AG20443 (cell line): ENCODE measurements around the gene C20orf202.
A peak's percentile ranks its signal among the peaks of the same experiment; 100 is the strongest.
"Not testable (repeated sequence)": the region's sequence is repeated elsewhere in the genome, so short reads cannot be mapped to it uniquely, and the experiment has no call there.

ENCODE experiments used
- DNase-seq: peaks from one replicate; pipeline ENCODE4 v3.0.0; 2012; ENCODE audit warnings: low spot score, mixed read lengths

C20orf202 gene

DNA sequence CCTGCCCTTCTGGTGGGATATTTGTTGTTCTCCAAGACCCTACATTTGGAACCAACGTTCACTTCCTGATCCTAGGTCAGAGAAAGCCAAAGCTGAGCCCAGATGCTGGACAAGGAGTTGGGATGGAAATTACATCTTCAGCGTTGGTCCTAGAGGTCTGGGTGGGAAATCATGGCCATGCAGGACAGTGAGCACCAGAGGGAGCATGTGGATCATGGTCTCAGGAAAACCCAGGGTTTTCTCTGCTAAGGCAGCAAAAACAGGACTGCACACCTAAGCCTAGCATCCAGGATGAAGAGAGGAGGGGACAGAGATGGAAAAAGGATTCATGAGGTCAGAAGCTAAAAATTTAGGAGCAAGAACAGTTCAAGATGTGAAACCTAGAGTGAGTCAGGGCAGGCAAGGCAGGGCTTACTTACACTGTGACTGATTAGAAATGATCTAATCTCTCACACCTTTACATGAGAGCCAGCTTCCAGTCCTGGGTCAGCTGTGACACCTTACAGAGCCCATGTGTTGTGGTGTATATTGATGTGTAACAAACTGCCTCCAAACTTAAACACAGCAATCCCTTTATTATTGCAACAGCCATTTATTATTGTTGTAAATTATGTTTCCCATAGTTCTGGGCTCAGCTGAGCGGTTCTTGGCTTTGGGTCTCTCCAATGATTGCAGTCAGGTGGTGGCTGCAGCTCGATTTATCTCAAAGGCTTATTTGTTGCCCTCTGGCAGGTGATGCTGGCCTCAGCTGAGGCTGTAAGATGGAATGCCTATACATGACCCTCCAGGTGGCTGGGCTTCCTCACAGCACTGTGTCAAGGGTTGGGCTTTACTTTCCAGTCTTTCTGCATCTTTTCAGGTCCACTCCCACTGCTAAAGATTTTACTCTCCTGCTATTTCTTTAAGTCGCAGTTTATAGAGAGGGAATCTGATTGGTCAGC, 6.5 kb downstream of the C20orf202 start:
- DNase-seq, result peak; percentile 32

DNA sequence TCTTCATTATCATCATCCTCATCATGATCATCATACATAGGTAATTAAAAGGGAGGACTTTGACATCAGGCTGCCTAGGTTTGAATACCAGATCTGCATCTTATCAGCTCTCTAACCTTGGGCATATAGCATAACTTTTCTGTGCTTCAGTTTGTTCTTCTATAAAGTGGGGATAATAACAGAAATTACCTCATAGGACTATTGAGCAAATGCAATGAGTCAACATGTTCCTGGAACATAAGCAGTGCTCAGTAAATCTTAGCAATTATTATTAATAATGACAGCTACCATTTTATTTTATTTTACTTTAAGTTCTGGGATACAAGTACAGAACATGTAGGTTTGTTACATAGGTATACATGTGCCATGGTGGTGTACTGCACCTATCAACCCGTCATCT, 7.2 kb downstream of the C20orf202 start:
- DNase-seq, result no peak

DNA sequence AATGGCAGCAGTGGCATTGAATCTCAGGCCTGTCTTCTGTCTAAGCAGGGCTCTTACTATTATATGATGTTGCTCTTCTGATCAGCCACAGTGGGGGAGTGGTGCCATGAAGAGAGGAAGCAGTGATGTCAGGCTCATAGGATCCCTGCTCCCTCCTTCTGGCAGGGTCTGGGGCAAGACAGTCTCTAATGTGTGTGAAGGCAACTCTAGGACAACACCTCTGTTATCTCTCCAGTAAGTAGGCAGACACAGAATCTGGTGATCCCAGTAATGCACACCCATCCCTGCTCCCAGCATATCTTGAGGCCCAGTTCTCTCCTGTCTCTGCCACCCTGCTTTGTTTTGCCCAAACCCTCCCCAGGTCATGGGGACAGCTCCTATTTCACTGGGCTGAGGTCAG, 8.8 kb downstream of the C20orf202 start:
- no peak for DNase-seq

DNA sequence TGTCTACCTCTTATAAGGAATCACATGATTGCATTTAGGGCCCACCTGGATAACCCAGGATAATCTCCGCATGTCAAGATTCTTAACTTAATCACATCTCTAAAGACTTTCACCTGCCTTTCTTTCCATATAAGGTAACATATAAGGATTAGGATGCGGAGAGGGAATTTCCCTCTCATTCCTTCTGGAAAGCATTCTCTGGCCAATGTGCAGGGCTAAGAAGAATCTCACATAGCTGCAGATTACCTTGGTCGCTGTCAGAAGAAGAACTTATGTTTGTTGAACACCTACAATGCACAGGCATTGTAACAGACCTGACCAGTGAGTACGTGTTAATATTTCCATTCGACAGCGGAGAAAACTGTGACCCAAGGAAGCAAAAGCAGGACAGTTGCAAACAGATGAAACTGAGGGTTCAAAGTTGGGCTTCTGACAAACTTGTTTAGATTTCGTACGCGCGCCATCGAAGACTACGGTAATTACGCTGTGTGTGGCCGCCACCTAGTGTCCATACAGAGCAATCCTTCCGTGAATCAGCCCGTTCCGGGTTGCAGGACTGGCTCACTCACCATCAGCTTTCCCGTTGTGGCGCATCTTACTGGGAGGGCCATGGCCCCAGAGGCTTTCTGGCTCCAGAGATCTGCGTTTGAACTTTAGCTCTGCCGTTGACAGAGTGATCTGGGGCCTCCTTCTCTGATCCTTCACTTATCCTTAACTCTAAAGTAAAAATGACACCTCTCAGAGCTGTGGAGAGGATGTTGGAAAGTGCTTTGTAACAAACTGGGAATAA, 9.5 kb downstream of the C20orf202 start:
- DNase-seq, result peak; percentile 86

DNA sequence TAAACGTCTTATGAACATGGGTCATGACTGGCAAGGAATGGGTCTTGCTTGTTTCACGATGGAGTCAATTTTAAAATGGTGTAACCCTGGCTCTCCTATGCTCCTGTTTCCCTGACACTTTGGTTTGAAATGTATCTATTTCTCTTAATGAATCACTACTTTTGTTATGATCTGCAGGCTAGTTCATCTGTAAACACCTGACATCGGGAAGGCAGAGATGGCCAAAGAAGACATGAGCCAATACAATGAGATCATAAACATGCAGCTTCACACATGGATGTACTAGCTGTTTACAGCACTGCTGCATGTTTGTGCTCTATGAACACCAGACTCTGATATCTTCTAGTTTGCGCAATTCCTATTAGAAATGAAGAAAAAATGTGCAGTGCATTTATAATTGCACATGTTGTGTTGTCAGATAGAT, 11.6 kb downstream of the C20orf202 start:
- DNase-seq, result no peak

DNA sequence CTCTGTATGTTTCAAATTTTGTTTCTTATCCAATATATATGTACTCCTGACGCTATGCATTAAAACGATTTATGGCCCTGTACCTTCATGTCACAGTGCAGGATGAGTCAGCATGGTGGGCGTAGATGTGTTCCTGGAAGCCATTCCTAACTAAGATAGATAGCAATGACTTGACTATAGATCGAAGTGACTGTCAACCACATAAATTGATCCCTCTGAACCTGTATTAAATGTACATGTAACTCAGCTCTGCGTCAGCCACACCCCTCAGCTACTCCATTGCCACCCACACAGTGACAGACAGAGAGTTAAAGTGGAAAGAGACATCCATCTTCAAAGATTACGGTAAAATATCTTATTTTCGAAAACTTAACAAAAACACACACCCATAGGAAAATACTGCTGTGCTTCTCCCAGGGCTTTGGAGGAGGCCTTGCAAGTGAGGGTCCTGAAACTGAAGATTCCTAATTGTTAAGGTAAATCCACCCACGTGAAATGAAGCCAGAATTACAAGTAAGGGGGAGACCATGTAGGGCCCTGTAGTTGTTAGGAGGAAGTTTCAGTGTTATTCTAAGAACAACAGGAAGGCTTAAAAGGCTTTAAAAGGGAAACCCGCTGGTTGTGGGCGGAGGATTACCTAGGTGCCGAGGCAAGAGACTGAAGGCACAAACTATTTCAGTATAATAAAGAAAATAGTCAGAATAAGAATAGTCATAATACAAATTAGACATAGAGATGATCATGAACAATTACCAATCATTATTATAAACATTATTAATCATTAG, 12.3 kb downstream of the C20orf202 start:
- no peak for DNase-seq

DNA sequence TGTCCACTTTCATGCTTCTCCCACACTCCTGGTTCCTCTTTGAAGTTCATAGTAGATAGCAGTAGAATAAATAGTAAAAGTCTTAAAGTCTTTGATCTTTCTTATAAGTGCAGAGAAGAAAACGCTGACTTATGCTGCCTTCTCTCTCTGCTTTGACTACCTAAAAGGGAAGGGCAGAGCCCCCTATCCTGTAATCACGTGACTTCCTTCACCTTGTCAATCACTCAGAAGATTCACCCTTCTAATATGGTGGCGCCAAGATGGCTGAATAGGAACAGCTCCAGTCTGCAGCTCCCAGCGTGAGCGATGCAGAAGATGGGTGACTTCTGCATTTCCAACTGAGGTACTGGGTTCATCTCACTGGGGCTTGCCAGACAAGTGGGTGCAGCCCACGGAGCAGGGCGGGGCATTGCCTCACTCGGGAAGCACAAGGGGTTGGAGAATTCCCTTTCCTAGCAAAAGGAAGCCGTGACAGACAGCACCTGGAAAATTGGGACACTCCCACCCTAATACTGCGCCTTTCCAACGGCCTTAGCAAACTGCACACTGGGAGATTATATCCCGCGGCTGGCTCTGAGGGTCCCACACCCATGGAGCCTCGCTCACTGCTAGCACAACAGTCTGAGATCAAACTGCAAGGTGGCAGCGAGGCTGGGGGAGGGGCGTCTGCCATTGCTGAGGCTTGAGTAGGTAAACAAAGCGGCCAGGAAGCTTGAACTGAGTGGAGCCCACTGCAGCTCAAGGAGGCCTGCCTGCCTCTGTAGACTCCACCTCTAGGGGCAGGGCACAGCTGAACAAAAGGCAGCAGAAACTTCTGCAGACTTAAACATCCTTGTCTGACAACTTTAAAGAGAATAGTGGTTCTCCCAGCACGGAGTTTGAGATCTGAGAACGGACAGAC, 13.5 kb downstream of the C20orf202 start:
- not testable (repeated sequence) for DNase-seq

DNA sequence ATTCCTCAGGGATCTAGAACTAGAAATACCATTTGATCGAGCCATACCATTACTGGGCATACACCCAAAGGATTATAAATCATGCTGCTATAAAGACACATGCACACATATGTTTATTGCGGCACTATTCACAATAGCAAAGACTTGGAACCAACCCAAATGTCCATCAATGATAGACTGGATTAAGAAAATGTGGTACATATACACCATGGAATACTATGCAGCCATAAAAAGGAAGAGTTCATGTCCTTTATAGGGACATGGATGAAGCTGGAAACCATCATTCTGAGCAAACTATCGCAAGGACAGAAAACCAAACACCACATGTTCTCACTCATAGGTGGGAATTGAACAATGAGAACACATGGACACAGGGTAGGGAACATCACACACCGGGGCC, 19.5 kb downstream of the C20orf202 start:
- not testable (repeated sequence) for DNase-seq

DNA sequence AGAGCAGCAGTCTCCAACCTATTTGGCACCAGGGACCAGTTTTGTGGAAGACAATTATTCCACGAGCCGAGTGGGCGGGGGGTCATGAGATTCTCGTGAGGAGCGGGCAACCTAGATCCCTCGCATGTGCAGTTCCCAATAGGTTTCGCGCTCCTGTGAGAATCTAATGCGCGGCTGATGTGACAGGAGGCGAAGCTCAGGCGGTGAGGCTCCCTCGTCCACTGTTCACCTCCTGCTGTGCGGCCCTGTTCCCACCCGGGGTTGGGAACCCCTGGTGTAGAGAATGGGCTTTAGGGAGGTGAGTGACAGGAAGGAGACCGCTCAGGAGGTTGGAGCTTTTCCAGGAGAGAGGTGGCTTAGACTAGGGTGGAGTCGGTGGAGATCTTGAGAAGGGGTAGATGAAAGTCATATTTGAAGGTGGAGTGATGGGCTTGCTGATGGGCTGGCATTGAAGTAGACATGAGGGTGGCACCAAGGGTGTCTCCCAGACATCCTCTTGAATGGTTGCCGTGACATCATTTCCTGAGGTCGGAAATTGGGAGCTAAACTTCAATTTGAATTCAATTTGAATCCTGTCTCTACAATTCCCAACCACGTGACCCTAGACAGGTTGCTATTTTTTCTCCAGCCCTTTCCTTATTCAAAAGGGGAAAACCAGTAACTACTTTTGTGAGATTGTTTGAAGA, 21.1 kb downstream of the C20orf202 start:
- no peak for DNase-seq

DNA sequence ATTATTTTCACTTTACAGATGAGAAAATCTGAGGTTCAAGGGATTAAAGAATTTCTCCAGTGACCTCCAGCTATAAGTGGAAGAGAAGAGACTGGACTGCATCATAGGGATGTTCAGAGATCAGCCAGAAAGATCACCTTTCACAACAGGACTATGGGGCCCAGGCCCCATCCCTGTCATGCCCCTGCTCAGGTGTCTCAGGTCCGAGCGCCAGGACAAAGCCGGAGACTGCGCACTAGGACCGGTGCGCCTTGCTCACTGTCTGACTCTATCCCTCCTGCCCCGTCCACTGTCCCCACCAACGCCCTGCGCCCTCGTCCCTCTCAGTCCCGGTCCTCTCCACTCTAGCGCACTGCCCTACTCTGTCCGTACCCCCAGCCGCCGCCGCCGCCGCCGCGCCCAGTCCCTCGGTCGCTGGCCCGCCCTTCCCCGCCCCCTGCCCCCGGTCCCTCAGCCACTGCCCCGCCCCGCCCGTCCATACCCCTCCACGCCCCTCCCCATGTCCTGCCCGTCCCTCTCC, 22.1 kb downstream of the C20orf202 start:
- DNase-seq, result no peak

DNA sequence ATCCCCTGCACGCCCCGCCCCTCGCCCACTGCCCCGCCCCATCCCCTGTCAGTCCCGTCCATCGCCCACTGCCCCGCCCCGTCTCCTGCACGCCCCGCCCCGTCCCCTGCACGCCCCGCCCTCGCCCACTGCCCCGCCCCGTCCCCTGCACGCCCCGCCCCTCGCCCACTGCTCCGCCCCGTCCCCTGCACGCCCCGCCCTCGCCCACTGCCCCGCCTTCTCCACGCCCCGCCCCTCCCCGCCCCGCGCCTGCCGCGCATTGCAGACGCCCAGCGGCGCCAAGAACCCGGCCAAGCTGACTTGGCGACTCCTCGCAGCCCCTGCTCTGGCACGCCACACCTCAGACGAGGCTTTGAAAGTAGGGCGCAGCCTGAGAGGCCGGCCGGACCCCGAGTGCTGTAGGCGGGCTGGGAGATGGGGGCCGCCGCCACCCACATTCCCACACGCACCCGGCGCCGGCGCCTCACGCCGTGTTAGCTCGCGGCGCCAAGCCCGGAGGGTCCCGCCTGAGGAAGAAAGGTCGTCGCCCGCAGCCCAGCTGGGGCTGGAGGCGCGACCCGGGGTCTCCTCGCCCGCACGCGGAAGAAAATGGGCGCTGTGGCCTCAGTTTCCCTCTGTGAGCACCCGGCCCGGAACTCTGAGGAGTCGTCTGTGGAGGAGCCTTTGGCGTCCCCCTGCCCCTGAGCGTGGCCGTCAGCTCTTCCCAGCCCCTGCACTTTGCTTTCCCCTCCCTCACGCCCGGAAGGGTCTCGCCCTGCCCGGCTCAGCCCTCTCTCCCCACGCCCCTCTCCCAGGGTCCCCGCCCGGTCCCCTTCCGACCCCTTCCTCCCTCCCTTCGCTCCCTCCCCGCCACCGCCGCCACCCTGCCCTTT, 22.8 kb downstream of the C20orf202 start, which contains the start of gene RAD21L1:
TSS of gene RAD21L1 (plus strand) at position 262 of the 872 bp plus-strand sequence. CDS start 2,410 bp downstream, outside the sequence.
- peak; percentile 96 for DNase-seq

DNA sequence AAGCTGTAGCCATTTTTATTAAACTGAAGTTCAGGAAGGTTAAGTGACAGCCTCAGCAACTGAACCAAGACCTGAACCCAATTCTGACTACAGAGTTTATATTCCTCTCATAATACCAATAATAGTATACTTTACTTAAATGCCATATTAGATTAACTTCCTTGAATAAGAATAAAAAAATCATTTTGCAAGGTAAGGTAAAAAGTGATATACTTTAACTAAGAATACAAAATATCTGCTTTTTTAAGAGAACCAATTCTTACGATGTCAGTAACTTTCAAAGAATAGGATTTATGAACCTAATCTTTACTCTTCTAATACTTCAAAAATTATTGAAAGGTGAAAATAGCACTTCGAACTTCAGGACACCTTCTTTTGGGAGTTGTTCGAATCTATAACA, 26.3 kb downstream of the C20orf202 start:
- DNase-seq, result no peak

DNA sequence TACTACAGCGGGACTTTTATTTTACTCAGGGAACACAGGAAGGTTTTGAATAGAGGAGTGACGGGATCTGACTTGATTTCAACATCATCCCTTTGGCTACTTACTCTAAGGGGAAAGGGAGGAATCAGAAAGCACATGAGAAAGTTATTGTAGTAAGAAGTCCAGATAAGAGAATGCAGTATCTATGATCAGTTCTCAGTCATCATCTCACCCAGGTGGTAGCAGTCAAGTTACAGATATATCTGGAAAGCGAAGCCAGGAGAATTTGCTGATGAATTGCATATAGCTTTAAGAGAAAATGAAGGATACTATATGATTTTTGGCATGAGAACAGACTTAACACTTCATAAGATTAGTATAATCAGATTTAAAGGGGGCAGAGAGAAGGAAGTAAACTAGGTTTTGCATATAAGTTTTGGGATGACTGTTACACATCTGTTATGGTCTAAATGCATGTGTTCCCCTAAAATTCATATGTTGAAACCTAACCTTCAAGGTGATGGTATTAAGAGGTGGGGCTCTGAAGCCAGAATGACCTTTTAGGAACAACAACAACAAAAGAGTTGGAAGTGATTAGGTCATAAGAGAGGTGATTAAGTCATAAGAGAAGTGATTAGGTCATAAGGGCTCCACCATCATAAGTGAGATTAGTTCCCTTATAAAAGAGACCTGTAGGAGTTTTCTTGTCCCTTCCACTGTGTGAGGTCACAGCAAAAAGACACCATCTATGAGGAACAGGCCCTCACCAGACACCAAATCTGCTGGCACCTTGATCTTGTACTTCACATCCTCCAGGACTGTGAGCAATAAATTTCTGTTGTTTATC, 29.2 kb downstream of the C20orf202 start:
- DNase-seq, result no peak

DNA sequence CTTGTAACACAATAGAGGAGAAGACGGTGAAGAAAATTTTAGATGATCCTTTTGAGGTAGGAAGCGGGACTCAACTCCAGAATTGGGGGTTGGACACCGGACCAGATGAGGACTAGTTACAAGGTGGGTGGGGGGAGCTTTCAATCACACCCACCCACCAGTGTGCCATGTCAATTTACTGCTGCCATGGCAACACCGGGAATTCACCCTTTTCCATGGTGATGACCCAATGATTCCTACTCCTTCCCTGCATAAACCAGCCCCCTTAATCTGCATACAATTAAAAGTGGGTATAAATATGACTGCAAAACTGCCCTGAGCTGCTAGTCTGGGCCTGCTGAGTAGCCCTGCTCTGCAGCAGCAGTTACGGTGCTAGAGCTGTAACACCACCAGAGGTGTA, 37.3 kb downstream of the C20orf202 start:
- DNase-seq, result no peak

DNA sequence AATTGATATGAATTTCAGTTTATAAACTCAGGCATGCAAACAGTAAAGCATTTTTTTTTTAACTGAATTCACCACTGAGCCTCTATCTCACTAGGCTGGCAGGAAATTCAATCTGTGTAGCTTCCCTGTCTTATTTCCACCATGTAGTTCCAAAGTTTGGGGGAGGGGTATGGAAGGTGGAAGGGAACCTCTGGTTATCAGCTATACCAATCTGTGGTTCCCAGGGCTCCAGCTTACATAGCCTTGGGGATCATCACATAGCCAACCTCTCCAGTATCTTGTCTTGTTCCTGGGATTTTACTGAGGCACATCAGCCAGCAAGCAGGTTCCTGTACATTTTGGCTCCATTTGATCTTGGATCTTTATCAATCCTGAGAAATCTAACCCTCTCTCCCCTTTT, 38.2 kb downstream of the C20orf202 start:
- DNase-seq, result no peak

DNA sequence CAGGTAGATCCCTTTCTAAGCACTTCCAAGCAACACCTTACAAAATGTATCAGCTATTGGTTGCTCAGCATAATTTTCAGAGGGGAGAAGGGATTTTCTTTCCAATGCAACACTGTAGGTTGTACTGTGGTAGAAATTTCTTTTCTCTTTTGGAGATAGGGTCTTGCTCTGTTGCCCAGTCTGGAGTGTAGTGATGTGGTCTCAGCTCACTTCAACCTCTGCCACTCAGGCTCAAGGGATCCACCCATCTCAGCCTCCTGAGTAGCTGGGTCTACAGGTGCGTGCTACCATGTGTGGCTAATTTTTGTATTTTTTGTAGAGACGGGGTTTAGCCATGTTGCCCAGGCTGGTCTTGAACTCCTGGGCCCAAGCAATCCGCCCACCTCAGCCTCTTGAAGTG, 38.8 kb downstream of the C20orf202 start:
- DNase-seq, result no peak

DNA sequence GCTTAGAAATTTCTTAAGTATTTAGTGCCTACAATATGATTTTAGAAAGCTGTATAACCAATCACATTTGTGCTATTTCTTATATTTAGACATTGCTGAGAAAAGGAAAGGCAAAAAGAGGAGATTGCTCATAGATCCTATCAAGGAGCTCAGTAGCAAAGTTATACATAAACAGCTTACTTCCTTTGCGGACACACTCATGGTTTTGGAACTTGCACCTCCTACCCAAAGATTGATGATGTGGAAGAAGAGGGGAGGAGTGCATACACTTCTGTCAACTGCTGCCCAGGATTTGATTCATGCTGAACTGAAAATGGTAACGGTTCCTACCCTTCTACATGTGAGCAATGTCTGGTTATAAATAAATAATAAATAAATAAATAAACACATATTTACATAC, 39.3 kb downstream of the C20orf202 start:
- peak; percentile 78 for DNase-seq

DNA sequence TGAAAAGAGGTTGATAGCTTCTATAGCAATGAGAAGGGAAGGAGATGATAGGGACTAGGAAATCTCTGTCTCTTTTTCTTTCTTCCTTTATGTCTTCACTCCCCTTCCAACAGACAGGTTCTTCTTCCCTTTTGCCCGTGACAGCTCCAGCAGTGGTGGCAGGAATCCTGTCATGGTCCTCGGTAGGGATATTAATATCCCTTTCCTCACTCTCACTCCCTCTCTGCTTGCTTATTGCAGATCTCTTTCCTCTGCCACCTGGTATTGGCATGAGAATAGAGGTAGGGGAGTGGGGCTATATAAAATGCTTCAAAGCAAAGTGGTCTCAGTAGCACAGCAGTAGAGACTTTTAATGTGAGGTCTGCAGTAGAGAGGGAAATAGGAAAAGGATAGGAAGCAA, 42.3 kb downstream of the C20orf202 start:
- no peak for DNase-seq
